RWPE1 (cell line): ENCODE measurements around the gene KCNQ1.
"Not testable (repeated sequence)": the region's sequence is repeated elsewhere in the genome, so short reads cannot be mapped to it uniquely, and the experiment has no call there.

ENCODE experiments used
- CTCF ChIA-PET: fragments of 350-600 bp; sonication (Branson Sonifier 250); formaldehyde crosslinking; extraction: SDS; loops from one replicate; lab custom pipeline; 2021; lab: Yijun Ruan, JAX
- POLR2A ChIA-PET: fragments of 400-600 bp; formaldehyde crosslinking; extraction: SDS; loops from one replicate; lab custom pipeline; 2020; ENCODE audit warnings: antibody characterized with exemption; ENCODE audit not compliant: low non-redundant PET; lab: Yijun Ruan, JAX
- DNase-seq: peaks from one replicate; pipeline ENCODE4 v3.0.0; 2012; ENCODE audit warnings: low spot score
- H3K27ac ChIP-seq: fragments of 450-650 bp; 2 replicates; pipeline ENCODE4 v1.5.1; 2017
- TF ChIP-seq, protein P1 (sequence below): fragments of 450-650 bp; conservative IDR thresholded peaks from 2 replicates; pipeline ENCODE4 v1.5.1; 2017; ENCODE audit warnings: low read depth, mild to moderate bottlenecking

The KCNQ1 gene

DNA sequence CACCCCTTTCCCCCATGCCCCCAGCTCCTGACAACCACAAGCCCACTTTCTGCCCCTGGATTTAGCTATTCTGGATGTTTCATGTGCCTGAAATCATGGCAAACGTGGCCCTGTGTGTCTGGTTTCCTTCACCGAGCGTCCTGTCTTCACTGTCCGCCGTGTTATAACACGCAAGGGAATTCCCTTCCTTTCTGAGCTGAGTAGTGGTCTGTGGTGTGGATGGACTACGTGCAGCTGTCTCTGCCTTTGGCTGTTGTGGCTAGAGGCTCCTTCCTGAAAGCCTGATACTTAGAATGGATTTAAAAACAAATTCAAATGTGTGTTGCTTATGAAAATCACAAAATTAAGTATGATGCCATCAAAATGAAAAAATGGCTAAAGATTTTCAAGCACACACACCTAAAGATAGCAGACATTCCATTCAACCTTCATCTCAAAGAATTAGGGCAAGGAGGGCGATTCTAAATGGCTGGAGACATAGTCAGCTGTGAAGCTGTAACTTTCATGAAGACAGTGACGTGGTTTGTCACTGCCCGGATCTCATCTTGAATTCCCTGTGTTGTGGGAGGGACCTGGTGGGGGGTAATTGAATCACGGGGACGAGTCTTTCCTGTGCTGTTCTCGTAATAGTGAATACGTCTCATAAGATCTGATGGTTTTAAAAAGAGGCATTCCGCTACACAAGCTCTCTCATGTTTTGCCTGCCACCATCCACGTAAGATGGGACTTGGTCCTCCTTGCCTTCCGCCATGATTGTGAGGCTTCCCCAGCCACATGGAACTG is 30.5 kb downstream of the KCNQ1 start:
- H3K27ac ChIP-seq: no peak overlapping the region
- TF ChIP-seq, protein P1, sequence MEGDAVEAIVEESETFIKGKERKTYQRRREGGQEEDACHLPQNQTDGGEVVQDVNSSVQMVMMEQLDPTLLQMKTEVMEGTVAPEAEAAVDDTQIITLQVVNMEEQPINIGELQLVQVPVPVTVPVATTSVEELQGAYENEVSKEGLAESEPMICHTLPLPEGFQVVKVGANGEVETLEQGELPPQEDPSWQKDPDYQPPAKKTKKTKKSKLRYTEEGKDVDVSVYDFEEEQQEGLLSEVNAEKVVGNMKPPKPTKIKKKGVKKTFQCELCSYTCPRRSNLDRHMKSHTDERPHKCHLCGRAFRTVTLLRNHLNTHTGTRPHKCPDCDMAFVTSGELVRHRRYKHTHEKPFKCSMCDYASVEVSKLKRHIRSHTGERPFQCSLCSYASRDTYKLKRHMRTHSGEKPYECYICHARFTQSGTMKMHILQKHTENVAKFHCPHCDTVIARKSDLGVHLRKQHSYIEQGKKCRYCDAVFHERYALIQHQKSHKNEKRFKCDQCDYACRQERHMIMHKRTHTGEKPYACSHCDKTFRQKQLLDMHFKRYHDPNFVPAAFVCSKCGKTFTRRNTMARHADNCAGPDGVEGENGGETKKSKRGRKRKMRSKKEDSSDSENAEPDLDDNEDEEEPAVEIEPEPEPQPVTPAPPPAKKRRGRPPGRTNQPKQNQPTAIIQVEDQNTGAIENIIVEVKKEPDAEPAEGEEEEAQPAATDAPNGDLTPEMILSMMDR: no peak
- DNase-seq: no peak
- POLR2A ChIA-PET: no interaction called here
- CTCF ChIA-PET: no interaction called here

DNA sequence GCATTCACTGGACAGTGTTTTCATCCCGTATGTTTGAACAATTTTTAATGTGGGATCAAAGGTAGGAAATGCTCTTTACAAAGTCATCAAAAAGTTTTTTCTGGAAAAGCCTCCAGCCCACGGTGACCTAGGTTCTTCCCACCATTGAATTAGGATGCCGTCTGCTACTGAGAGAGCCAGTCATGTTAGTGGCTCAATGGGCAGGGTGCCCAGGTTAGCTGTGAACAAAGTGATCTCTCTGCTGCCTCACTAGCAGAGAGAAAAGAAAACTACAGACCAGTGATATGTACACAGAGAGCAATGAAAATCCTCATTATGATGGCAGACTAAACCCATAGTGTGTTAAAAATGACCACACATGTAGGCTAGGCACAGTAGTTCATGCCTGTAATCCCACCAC is 32.4 kb downstream of the KCNQ1 start:
- DNase-seq: no peak
- POLR2A ChIA-PET: no interaction called here
- TF ChIP-seq, protein P1: no peak
- no peak overlapping the region for H3K27ac ChIP-seq
- CTCF ChIA-PET: interaction anchor here (0.6 kb wide), 1 partner anchor 32 kb away, joined by 3 read pairs; no protein-coding TSS in a partner anchor

DNA sequence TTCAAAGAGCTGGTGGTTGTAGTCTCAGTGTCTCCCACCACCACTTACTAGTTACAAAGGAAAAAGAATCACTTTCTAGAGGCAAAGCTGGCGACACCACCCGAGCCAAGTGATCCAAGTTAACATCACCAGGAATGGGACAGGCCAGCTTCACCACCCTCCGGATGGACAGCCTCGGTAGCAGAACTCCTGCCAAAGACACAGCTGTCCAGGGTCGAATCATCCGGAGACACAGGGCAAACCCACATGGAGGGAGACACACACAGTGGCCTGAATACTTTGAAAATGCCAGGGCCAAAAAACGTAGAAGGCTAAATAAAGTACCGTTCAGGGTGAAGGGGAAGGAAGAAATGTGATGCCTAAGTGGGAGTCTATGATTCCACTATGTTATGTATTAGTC is 33.1 kb downstream of the KCNQ1 start:
- CTCF ChIA-PET: interaction anchor here (0.6 kb wide), 1 partner anchor 21 kb away, joined by 4 read pairs; no protein-coding TSS in a partner anchor
- TF ChIP-seq, protein P1: no peak
- no peak for DNase-seq
- POLR2A ChIA-PET: no interaction called here
- no peak overlapping the region for H3K27ac ChIP-seq

DNA sequence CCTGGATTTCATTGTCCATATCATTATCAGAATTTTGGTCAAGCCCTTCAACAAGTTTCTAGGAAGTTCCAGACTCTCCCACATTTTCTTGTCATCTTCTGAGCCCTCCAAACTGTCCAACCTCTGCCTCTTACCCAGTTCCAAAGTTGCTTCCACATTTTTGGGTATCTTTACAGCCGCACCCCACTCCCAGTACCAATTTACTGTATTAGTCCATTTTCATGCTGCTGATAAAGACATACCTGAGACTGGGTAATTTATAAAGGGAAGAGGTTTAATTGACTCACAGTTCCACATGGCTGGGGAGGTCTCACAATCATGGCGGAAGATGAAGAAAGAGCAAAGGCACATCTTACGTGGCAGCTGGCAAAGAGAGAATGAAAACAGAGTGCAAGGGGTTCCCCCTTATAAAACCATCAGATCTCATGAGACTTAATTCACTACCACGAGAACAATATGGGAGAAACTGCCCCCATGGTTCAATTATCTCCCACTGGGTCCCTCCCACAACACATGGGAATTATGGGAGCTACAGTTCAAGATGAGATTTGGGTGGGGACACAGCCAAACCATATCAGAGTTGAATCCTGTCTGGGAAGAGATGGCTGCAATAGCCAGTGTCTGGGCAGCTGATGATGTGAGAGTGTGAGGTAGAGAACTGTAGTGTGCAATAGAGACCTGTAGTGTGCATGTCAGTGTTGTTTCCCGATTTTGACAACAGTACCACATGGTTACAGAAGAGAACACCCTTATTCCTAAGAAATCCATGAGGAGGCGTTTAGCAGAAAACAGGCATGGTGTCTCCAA is 35.5 kb downstream of the KCNQ1 start:
- DNase-seq, CTCF ChIA-PET, POLR2A ChIA-PET, H3K27ac ChIP-seq: not testable (repeated sequence)

DNA sequence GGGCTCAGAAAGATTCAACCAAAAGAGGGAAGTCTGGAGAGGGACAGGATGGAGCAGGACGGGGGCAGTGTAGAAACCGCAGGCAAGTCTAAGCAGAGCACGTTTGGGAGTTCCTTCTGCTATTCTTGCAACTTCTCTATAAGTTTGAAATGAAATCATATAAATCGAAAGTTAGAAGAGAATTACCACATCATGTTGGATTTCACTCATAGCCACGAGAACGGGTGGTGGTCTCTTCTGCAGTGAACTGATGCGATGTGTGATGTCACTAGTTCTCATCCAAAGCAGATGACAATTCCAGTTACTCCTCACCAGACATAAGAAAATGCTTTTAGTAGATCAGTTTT is 36.0 kb downstream of the KCNQ1 start:
- no peak overlapping the region for H3K27ac ChIP-seq
- ChIA-PET POLR2A (no interaction called here), CTCF (no interaction called here)
- TF ChIP-seq, protein P1: no peak
- no peak for DNase-seq

DNA sequence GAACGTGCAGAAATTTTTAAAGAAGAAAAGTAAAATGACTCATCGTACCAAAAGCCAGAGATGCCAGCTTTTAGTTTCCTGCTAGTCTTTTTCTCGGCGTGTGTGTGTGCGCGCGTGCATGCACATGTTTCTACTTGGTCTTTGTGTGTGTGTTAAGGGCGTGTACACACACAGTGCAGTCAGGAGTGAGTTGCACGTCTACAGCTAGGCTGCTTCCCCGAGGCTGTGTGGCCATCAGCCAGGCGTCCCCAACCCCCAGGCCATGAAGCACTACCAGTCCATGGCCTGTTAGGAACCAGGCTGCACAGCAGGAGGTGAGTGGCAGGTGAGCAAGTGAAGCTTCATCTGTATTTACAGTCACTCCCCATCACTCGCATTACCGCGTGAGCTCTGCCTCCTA is 36.4 kb downstream of the KCNQ1 start:
- no peak overlapping the region for H3K27ac ChIP-seq
- TF ChIP-seq, protein P1: no peak
- ChIA-PET CTCF (no interaction called here), POLR2A (no interaction called here)
- DNase-seq: no peak
